NCI-H1092 treated with DMSO at 0.1 percent for 48 hours (cell line): ENCODE data around the gene SPIB.

Experiments used
- DNase-seq: peaks from one replicate; lab custom pipeline; 2025; lab: John Stamatoyannopoulos, UW

Gene SPIB

DNA sequence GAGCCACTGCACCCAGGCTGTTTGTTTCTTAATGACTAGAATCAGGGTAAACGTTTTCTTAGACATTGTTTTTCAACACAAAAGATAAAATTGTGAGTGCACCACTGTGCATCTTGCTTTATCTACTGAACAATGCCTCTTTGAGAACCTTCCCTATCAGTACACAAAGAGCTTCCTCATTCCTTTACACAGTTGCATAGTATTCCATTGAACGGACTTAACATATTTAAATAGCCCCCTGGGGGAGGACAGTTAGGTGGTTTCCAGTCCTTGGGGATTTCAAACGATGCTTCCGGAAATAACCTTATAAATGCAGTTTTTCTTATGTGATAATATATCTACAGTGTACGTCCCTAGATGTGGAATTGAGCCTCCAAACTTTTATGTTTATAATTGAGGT lies 26.0 kb upstream of the SPIB start:
- DNase-seq = no peak

GRCh38 chr19:50393589-50393988 lies 25.1 kb upstream of the SPIB start:
- no peak for DNase-seq

DNA sequence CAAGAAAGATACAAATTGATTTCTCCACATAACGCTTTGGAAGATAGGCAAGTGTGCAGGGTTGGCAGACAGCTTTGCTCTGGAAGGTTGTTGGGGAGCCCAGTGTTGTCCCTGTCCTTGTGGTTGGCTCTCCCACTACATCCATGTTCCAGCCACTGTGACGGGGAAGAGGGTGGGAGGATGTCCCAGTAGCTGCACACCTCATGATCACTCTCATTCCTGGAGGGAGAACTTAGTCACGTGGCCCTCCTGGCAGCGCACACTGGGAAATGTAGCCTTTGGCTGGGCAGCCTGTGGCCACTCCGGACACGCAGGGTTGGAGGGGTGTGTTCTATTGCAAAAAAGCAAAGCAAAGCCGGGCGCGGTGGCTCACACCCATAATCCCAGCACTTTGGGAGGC lies 24.7 kb upstream of the SPIB start:
- no peak for DNase-seq

DNA sequence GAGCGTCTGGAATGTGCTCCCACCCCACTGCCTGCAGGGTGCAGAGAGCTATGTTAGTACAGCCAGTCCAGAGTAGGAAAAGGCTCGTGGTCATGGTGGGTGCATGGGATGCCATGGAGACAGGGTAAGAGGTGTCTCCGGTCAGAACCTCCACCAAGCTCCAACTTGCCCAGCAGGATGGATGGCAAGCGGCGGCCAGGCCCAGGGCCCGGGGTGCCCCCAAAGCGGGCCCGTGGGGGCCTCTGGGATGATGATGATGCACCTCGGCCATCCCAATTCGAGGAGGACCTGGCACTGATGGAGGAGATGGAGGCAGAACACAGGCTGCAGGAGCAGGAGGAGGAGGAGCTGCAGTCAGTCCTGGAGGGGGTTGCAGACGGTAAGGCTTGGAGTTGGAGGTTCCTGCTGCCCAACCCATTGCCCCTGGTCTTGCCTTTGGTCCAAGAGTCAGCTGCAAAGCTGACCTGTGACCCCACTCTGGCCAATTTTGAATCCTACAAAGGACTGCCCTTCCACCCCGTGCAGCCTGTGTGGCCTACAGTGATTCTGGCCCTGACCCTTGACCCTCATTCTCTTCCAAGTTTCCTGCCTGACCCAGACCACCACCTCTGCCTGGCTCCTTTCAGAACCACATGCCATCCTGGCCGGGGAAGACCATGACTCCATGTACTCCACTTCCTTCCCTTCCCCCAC lies 19.9 kb upstream of the SPIB start:
- no peak for DNase-seq

- DNase-seq = no peak
These were observed 19.4 kb upstream of the SPIB start for GRCh38 chr19:50399368-50399745.

DNA sequence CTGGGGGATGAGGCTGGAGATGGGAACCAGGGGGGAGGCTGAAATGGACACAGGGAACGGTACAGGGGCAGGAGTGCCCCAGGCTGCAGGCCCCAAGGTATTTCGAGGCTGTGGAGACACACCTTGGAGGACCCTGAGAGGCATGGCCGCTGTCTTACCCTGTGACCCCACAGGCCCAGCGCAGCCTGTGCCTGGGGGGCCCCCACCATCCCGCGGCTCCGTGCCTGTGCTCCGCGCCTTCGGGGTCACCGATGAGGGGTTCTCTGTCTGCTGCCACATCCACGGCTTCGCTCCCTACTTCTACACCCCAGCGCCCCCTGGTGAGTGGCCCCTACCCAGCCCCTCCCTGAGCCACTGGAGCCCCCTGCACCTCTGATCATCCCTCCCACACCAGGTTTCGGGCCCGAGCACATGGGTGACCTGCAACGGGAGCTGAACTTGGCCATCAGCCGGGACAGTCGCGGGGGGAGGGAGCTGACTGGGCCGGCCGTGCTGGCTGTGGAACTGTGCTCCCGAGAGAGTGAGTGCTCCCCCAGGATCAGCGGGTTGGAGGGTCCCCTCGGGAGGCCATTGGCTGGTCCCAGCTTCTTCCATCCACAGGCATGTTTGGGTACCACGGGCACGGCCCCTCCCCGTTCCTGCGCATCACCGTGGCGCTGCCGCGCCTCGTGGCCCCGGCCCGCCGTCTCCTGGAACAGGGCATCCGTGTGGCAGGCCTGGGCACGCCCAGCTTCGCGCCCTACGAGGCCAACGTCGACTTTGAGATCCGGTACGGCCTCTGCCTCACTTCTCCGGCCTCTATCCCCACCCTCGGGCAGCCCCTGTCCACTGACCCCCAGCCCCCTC lies 16.9 kb upstream of the SPIB start:
- DNase-seq = no peak

DNA sequence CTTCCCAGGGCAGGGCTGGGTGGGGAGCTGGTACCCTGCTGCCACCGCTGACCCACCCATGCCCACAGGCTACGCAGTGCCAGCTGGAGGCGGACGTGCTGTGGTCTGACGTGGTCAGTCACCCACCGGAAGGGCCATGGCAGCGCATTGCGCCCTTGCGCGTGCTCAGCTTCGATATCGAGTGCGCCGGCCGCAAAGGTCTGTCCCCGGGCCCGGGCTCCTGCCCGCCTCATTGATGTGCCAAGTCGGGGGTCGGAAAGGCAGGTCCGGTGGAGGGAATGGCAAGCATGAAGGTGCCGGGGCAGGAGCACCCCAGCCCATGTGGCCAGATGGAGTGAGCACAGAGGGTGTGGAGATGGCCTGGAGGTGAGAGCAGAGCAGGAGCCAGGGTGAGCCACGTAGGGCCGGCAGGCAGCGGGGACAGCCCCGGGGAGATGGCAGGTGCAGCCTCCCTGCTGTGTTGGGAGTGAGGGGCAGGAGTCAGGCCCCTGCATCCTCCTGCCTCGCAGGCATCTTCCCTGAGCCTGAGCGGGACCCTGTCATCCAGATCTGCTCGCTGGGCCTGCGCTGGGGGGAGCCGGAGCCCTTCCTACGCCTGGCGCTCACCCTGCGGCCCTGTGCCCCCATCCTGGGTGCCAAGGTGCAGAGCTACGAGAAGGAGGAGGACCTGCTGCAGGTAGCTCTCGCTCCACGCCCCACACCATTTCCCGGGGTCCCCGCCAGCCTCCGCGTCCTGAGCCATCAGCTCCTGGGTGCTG lies 16.0 kb upstream of the SPIB start:
- no peak for DNase-seq

- no peak for DNase-seq
These were observed 12.4 kb upstream of the SPIB start for GRCh38 chr19:50406156-50406820.

DNA sequence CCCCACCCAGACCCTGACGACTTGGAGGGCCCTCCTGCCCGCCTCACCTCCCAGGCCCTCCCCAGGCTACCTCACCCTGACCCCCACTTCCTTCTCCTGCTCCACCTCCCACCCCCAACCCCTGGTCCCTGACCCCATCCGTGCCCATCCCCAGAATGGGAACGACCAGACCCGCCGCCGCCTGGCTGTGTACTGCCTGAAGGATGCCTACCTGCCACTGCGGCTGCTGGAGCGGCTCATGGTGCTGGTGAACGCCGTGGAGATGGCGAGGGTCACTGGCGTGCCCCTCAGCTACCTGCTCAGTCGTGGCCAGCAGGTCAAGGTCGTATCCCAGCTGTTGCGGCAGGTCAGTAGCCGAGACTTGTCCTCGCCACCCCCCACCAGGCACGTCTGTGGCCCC lies 11.9 kb upstream of the SPIB start:
- no peak for DNase-seq

GRCh38 chr19:50409347-50409746 lies 9.4 kb upstream of the SPIB start:
- DNase-seq = no peak

DNA sequence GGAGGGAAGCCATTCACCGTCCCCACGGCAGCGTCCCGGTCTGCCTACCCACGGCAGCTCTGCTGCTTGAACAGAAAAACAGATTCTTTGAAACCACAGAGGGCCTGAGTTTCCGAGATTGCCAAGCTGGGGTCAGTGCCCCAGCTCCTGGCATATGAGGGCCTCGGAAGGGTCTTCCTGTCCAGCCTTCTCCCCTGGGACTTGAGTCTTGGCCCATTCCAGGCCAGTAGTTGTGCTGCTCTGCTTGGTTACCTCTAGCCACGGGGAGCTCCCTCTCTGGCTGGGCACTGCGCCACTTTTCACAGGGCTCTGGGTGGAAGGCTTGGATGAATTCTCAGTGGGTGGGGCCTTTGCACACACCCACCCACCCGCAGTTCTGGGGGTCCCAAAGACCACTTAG lies 8.6 kb upstream of the SPIB start:
- no peak for DNase-seq

- no peak for DNase-seq
These were observed 6.3 kb upstream of the SPIB start for GRCh38 chr19:50412419-50412818.

DNA sequence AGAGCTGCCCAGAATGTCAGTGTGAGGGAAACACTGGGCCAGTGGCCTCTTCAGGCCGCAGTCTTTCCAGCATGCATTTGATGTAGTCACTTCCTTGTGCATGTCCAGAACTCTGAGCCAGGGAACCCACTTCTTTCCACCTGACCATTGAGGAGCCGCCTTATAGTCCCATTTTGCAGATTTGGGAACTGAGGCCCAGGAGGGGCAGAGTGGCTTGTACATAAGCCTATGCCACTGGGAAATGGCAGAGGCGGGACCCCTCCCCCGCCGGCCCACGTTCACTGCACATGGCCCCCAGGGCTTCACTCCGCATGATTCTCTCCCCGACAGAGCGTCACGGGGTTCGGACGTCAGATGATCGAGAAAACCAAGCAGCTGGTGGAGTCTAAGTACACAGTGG lies 5.6 kb upstream of the SPIB start:
- no peak for DNase-seq

GRCh38 chr19:50413531-50413930 lies 5.2 kb upstream of the SPIB start:
- no peak for DNase-seq

GRCh38 chr19:50414864-50415660 lies 3.7 kb upstream of the SPIB start:
- no peak for DNase-seq

GRCh38 chr19:50415661-50416033 lies 3.1 kb upstream of the SPIB start:
- DNase-seq = no peak

- DNase-seq = no peak
These were observed 2.4 kb upstream of the SPIB start for GRCh38 chr19:50416034-50416977.

DNA sequence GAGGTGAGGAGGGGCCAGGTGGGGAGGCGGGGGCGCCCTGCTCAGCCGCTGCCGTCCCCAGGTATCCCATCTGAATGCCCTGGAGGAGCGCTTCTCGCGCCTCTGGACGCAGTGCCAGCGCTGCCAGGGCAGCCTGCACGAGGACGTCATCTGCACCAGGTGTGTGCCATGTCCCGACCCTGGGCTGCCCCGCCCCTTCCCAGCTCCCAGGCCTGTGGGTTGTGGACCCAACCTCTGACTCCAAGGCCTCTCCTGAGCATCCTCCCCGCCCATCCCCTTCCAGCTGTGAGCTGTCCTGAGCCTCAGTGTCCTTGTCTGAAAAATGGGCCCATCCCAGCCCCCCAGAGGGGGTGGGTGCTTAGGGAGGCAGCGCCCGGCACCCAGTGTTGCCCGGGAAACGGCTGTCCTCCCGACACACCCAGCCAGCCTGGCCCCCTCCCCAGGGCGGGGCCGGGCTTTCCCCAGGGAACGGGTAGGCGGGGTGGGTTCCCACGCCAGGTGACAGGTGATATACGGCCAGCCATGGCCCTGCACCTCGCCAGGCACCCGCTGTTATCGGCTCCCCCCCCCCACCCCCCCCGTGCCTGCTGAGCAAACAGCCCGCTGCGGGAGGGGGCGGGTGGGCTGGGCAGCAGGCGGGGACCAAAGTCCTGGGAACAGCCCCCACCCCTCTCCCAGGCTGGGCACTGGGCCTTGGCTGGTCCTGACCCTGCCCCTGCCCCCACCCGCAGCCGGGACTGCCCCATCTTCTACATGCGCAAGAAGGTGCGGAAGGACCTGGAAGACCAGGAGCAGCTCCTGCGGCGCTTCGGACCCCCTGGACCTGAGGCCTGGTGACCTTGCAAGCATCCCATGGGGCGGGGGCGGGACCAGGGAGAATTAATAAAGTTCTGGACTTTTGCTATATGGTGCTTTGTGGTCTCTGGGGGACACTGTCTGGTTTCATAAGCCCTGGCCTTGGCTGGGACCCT lies 1.3 kb upstream of the SPIB start:
- no peak for DNase-seq

GRCh38 chr19:50419022-50419579 lies 363 bp downstream of the SPIB start:
- DNase-seq = no peak
